Erythroblast (primary cell): ENCODE data around the gene ZBTB7C.

Experiments
- GATA1 ChIP-seq: IDR thresholded peaks from 2 replicates; pipeline ENCODE4 v1.6.1; 2011; ENCODE audit warnings: low read depth, mild to moderate bottlenecking, control low read depth, low read length, moderate library complexity
- POLR2A ChIP-seq: IDR thresholded peaks from 2 replicates; pipeline ENCODE4 v1.6.1; 2011; ENCODE audit warnings: mild to moderate bottlenecking, low read length

DNA sequence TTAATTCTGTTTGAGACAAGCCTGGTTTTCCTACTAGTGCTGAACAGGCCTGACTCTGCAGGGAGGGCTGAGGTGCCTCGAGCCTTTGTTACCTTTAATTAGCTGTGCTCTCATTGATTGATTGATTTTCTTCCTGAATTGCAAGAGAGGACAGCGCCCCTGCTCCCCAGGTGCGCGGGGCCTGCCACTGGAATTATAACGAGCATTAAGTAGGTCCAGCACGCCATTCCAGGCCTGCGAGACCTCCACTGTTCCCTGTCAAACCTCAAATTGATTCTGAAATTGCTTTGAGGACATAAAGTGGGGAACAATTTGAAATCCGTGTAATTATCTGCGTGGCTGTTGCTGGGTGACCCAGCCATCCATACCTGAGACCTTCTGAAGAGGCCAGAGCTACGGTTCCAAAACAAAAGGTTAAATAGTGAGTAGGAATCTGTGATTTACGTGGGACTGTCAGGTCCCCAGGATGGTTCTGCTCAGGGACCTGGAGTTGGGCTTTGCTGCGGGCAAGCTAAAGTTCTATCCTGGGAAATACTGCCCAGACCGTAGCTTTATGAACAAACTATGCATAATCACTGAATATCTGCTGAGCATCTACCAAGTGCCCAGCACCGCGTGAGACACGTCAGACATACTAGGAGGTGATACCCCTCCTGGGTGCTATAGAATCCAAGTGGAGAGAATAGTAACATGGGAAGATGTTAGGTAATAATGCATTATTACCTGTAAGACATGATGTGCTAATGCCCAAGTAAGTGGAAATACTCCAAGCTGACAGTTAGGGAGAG lies 104.1 kb downstream of the ZBTB7C start:
- TF ChIP-seq POLR2A (no peak), GATA1 (no peak)
